Stimulated activated CD4-positive, alpha-beta T cell treated with anti-CD3 and anti-CD28 coated beads, Interleukin-1b, Interleukin-23, amount 100 ng/mL, for 48 hours (primary cell): ENCODE measurements around the gene ASIC5.
"Not testable (repeated sequence)": the region's sequence is repeated elsewhere in the genome, so short reads cannot be mapped to it uniquely, and the experiment has no call there.

Experiments used
- DNase-seq: peaks from one replicate; pipeline ENCODE4 v3.0.0-alpha.2; 2020

ASIC5 gene, protein sequence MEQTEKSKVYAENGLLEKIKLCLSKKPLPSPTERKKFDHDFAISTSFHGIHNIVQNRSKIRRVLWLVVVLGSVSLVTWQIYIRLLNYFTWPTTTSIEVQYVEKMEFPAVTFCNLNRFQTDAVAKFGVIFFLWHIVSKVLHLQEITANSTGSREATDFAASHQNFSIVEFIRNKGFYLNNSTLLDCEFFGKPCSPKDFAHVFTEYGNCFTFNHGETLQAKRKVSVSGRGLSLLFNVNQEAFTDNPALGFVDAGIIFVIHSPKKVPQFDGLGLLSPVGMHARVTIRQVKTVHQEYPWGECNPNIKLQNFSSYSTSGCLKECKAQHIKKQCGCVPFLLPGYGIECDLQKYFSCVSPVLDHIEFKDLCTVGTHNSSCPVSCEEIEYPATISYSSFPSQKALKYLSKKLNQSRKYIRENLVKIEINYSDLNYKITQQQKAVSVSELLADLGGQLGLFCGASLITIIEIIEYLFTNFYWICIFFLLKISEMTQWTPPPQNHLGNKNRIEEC

DNA sequence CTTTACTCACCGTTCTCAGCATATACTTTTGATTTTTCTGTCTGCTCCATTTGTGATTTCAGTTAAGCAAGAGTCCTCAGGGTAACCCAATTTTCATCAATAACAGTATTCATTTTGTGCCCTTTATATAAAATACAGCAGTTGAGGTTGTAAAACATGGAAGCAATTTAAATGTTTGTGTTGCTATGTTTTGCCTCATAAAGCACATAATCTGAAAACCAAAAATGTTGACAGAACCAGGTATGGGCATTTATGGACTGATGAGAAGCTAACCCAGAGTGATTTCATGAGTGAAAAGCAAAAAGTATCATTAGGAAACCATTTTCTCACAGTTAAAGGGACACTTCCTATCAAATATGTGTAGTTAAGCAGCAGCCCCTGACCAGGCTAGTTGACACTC lies at the start of gene ASIC5:
Gene ASIC5 (minus strand): TSS at position 101 of the 400 bp plus-strand sequence. CDS start 51 bp downstream, at position 50.
- DNase-seq: no peak

DNA sequence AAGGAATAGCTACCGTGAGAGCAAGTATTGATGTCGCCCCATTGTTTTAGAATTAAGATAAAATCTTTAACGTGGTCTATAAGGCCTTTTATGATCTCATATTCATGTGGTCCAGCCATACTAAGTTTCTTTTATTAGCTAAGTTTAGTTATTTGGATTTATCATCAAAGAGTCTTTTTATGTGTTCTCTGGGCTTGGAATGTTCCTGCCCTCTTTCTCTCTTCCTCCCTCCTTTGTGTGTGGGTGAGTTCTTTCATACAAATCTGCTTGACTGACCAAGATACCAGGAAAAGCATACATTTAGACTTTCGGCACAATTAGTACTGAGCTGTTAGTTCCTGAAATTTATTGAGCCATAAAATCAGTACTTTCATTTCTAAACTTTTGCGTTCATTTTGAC lies 48.7 kb upstream of the ASIC5 start:
- DNase-seq: no peak

DNA sequence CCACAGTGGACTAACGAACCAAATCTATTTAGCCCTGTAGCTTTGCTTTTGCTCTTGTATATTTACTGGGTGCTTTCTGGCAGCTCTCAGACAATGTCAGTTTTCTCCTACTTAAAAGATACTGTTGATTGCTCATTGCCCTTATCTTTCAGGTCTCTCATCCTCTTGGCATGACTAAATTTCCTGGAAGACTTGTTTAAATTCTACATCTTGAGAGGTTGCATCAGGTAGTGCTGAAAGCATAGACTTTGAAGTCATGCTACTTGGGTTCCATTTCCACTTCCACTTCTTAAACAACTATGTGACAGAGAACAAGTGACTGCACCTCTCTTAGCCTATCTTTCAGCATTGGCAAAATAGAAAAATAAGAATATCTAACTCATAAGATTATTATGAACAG lies 45.8 kb upstream of the ASIC5 start:
- no peak for DNase-seq

DNA sequence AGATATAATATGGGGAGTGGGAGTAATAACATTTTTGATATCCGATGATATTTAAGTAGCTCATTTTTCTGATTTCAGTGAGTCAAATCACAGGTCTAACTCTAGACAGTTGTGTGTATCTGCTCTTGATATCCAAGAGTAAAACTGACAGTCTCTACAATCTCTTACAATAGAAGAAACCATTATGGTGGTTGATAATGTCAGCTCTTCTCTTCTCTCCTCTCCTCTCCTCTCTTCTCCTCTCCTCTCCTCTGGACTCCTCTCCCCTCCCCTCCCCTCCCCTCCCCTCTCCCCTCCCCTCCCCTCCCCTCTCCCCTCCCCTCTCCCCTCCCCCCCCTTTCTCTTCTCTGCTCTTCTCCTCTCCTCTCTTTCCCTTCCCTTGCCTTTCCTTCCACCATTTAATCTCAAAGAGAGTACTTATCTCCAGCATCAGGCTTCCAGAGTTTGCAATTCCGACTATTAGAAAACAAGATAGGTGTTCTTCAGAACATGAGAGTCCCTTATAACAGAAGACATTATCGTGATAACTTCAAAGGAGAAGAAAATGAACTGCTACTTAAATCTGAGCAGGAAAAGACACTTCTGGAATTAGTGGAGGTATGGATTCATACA lies 43.6 kb upstream of the ASIC5 start:
- DNase-seq: no peak

DNA sequence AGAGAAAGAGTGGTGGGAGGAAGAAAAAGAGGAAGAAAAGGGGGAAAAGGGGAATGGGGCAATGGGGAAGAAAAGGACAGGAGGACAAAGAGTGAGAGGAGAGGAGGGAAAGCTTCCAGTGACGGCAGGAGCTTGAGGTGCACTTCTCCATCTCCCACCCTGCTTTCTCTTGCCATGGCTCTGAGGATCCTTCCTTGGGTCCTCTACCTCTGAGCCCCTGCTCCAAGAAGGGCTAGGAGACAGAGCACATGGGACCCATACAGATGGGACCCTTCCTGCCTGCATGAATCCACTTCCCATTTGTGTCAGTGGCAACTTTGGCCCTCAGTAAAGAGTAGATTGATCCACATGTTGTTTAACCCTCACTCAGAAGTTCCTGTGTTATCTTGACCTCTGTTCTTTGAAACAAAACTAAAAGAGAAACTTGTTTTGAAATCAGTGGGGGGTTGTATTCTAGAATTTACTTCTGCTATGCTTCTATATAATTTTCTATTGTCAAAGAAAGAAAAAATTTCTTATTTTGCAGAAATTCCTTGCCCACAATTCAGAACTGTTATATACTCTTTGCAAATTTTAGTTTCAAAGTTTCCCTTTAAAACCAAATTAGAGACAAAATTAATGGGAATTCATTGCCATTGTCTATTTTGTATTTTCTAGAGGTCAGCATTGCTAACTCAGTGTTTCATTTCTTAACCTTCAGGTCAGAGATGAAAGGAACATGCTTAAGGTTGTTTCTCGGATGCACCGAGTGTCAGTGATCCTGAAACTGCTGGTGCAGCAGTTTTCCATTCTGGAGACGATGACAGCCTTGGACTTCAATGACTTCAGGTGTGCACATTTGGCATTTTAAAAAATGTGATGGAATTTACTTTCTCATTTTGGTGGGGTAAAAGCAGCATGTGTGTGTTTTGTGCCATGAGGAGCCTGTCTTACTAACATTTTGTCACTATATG lies 42.4 kb upstream of the ASIC5 start:
- no peak for DNase-seq

DNA sequence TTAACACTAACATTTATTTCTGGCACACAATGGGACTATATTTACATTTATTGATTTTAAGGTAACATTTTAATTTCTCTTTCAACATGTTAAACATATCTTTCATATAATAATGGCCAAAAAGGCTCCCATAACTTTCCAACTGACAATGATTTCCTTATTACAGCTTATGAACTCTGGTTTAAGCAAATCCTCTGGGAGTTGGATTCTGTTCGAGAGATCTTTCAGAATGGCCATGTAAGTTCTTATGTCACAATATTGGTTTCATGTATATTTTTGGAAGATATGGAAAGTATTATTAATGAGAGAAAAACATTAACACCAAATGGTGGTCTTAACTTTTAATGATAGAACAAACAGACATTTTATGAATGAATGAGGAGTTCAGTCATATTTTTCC lies 41.5 kb upstream of the ASIC5 start:
- DNase-seq: no peak

DNA sequence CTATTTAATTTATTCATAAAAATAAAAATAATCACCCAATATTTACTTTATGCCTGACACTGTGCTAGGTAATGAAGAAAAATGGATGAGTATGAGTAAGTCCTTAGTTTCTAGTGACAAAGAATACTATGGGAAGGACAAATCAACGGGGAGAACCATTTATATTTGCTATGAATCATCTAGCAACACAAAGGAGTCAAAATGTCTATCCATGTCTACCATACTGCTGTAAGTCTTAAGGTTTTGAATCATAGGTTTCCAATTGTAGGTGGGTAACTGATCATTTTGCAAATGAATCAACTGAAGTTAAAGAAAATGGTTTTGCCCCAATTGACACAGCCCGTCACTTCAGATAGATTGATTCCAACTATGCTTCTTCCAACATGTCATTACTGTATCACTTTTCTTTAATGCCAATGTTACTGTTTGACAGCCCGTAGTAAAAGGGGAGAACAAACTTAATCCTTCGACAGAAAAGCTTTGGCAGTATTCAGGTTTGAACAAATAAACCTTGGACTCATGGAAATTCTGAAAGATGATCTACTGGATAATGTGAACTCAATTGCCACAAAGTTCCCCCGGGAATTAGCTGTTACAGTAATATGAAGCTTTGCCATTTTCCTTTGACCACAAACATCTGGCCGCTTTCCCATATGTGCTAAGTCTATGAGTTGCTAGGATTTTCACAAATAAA lies 40.6 kb upstream of the ASIC5 start:
- no peak for DNase-seq

DNA sequence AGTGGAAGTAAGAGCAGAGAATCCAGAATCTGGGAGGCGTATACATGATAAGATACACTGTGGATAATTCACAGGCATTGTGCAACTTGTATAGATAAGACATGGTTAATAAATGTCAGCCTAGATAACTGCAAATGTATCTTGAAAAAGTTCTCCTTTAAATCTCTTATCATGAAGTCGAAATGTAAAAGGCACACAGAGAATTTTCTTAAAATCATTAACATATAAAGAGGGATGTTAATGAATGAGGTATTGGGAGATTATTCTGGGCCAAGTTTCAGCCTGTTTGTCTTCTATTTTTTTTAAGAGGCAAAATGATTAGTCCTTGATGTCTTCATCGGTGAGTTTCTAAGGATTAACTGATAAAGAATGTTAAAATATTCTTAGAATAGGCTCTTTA lies 38.3 kb upstream of the ASIC5 start:
- no peak for DNase-seq

DNA sequence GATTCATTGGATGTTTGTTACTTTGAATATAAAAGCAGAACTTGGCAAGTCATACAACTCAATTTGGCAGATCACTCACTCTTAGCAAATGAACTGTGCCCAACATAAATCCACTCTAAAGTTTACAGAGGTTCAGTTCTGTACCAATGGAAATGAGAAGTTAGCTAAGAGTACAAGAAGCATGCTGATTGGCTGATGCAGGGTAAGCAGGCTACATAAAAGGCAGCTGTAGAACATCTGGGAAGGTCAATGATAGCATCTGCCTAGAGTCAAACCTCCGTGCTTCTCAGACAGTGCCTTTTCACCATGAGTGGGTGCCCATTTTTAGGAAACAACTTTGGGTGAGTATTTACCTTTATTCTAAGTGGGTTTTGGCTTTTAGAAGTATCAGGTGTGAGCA lies 37.4 kb upstream of the ASIC5 start, which contains the start of gene TDO2:
Gene TDO2 (plus strand): TSS at position 244 of the 400 bp plus-strand sequence. CDS start 63 bp downstream, at position 307.
- no peak for DNase-seq

DNA sequence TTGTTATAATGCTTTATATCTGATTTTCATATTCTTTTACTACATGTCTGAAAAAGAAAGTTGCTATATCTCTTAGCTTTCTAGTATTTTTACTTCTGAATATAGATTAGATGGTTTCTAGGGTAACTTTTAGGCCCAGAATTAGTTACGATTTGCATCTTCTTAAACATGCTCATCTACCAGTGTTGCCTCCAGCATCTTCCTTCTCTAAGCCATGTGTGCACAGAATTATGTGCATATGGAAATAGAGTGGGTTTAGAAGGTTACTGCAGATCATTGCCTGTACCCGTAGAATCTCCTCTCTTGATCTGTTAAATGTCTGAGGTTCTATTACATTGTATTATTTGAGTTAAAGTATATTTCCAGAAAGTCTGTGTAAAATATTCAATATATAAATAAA lies 34.9 kb upstream of the ASIC5 start:
- no peak for DNase-seq

DNA sequence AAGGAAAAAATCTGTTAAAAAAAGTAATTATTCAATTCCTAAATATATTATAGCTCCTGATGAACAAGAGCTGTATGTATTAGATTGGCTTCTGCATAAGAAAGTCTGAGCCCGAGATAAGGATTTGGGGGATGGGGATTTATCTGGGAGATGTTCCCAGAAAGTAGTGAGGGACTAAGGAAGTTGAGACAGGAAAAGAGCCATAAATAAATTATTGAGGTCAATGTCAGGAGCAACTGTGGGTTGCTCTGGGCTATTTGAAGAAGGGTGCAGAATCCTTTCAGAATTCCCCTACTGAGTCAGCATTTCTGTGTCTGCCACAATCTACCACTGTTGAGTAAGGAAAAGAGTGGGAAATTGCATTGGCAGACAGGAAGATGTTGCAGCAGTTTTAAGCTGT lies 34.3 kb upstream of the ASIC5 start:
- DNase-seq: no peak

DNA sequence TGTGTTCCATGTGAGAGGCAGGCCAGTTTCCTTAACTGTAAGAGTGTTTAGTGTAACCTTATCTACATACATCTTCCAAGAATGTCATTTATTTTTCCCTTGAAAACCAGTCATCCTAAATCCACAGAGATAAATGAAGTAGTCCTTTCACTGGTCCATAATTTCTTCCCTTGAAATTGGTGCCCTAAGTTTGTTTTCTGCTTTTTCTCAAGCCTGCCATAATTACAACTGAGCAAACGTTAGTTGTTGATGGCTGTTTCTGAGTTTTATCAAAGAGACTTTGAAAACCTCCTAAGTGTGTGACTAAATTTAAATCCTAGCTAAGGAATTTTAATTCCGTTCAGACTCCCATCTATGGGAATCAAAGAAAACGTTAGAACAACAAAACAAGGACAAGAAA lies 33.8 kb upstream of the ASIC5 start:
- DNase-seq: no peak

DNA sequence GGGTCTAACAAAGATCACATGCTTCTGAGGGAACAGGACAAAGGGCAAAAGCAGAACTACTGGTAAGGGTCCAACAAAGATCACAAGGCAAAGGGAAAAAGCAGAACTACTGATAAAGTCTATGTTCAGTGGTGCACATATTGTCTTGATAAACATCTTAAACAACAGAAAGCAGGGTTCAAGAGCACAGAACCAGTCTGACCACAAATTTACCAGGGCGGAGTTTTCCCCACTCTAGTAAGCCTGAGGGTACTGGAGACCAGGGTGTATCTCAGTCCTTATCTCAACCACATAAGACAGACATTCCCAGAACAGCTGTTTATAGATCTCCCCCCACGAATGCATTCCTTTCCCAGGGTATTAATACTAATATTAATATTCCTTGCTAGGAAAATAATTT lies 32.3 kb upstream of the ASIC5 start:
- DNase-seq: not testable (repeated sequence)

DNA sequence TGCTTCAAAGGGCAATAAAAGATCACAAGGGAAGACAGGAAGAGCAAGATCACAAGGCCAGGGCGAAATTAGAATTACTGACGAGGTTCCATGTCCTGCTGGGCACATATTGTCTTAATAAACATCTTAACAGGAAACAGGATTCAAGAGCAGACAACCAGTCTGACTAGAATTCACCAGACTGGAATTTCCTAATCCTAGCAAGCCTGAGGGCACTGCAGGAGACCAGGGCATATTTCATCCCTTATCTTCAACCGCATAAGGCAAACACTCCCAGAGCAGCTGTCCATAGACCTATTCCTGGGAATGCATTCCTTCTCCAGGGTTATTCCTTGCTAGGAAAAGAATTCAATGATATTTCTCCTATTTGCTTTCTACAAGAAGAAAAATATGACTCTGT lies 25.0 kb upstream of the ASIC5 start:
- DNase-seq: no peak

DNA sequence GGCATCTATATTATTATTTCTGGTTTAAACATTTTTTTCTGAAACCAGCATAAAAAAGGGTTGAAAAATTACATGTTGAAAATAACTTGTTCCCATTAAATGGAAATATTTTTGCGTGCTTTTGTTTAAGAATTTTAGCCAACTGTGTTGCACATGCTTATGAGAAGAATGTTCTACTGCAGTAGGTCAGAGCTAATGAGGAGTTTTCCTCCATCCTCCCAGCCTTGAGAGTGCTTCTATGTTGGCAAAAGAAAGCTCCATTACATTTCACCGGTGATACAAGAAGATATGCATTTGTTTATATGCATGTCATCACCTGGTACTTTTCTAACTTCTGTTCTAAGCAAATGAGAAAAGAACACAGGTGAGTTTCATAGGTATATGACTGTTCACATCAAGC lies 23.9 kb upstream of the ASIC5 start:
- DNase-seq: no peak

DNA sequence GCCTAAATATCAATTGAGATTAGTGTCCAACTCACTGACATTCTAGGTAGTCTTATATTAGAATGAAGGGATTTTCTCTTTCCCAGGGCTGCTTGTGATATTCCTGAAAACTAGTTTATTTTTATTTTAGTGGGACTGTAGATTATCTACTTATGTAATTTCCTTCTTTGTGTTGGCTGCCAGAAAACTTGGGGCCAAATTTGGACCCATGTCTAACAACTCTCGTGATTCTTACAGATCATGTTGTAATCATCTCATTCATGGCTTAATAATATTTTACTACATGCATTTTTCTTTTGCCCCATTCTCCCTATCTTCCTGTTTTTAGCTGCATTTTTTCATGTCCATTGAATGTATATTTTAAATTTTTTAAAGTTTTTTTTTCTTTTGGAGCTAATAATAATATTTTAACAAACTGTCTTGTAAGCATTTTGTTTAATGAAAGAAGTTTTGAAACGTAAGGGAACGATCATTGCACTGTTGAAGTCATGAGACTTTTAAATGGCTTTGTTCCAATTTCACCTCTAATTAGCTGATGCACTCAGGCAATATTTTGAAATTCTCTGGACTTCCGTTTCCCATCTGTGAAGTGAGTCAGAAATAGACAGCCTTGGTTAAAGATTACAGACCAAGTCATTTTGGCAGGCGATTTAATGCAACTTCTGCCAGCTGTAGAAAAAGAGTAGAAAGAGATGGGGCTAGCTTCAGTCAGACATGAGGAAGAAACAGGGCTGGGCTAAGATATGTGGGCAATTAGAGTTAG lies 23.1 kb upstream of the ASIC5 start:
- DNase-seq: no peak

DNA sequence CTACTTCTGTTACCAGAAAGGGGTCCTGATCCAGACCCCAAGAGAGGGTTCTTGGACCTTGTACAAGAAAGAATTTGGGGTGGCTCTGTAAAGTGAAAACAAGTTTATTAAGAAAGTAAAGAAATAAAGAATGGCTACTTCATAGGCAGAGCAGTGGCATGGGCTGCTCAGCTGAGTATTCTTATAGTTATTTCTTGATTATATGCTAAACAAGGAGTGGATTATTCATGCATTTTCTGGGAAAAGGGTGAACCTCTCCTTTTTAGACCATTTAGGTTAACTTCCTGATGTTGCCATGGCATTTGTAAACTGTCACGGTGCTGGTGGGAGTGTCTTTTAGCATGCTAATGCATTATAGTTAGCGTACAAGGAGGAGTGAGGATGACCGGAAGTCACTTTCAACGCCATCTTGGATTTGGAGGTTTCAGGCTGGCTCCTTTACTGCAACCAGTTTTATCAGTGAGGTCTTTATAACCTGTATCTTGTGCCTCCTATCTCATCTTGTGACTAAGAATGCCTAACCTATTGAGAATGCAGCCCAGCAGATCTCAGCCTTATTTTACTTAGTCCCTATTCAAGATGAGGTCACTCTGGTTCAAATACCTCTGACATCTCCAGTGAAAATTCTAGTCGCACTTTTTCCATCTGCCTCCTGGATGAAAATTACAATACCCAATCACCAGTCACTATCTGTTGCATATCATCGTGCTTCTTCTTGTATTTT lies 21.9 kb upstream of the ASIC5 start:
- DNase-seq: no peak

DNA sequence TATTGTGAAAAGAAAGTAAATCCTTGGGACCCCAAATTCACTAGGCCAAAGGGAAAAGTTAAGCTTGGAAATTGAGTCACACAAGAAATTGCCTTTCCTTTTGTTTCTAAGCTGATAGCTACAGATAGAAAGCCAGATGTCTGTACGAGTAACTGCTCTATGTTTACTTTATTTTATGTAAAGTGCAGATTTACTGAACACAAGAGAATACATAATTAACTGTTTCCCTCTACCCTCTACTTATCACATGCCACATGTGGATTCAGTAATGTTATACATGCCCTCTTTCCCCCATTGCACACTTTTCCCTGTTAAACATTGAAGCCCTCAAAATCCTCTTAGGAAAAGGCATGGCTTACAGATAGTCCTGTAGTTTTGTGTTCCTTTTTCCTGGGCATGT lies 21.0 kb upstream of the ASIC5 start:
- DNase-seq: no peak

DNA sequence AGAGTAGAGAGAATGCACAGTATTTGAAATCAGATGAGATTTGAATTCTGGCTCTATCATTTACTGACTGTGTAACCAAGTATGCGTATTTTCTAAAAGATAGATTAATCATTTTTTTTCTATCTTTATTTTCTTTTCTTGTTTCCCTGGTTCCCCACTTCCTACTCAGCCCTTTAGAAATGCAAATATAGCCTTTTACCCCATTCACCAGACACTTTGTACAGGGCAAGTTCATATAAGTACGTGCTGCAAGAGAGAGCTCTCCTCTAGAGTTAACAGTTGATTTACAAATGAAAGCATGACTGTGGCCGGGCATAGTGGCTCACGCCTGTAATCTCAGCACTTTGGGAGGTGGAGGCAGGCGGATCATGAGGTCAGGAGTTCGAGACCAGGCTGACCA lies 19.6 kb upstream of the ASIC5 start:
- no peak for DNase-seq

DNA sequence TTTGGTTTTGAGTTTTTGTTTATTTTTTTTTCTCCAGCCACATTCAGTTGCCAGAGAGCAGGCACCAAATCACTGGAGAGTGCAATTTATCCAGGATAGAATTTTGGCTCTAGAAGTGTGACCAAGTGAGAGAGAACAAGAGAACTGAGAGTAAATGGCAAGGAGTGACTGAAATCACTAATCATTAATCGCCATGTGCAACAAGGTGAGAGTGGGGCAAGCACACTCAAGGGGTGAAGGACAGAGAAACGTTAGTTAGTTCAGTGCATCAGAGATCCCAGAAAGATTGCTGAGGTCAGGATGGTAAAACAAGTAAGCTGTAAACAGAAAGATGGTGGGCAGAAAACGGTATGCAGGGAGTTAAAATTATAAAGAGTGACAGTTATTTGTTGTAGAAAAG lies 17.8 kb upstream of the ASIC5 start:
- no peak for DNase-seq

DNA sequence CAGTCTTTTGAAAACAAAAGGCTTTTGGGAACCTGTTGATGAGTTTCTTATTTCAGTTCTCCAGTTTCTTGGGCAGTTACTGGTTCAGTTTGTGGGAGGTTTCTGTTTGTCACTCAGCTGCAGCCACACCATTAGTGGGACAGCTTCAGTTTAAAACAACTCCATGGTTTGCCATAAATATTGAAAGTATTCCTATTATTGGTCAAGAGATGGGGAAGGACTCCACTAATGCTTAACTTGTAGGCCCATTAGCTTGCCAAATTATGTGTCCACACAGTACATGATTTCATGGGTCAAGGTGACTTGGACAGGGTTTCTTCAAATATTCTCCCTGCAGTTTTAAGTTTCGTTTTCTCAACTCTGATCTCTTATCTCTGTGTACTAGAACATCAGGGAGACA lies 15.5 kb upstream of the ASIC5 start:
- DNase-seq: no peak
